GM12878 (cell line): ENCODE data around the gene STARD10. TPM values are rescaled to one million over a fixed set of nuclear protein-coding genes. Genes with fewer than 3 reads are reported as not detected.

Experiments
- BCL11A ChIP-seq: IDR thresholded peaks from 2 replicates; pipeline ENCODE4 v1.6.1; 2011; ENCODE audit warnings: low read depth, low read length
- KDM1A ChIP-seq: fragments of 200-600 bp; sonication (generic); IDR thresholded peaks from 2 replicates; pipeline ENCODE4 v1.6.1; 2016; ENCODE audit warnings: borderline replicate concordance
- RELB ChIP-seq: fragments of 450-650 bp; IDR thresholded peaks from 2 replicates; pipeline ENCODE4 v1.6.1; 2017; ENCODE audit warnings: low read depth, mild to moderate bottlenecking, moderate library complexity
- TARDBP ChIP-seq: IDR thresholded peaks from 2 replicates; pipeline ENCODE4 v1.6.1; 2016; ENCODE audit warnings: borderline replicate concordance
- ZNF592 ChIP-seq: fragments of 450-650 bp; IDR thresholded peaks from 2 replicates; pipeline ENCODE4 v1.6.1; 2017; ENCODE audit warnings: mild to moderate bottlenecking, moderate library complexity
- polyA plus RNA-seq, 11 experiments: library from polyadenylated mRNA; depleted of rRNA in 4 of 11; unstranded in 6 of 11; stranded (reverse) in 5 of 11; fragments of >200 nt; fragmentation: Nextera tagmentation in 4 of 11; fragmentation: Illumina TruSeq in 1 of 11; extraction: Ambion mirVana in 4 of 11; extraction: Trizol in 1 of 11; gene quantifications; 1 replicate in 1 of 11; 2 replicates in 10 of 11; pipeline versions ENCODE4 v1.2.1 to v1.2.3, GENCODE V29; 2011 to 2016; ENCODE audit warnings: inconsistent platforms in 2 of 11, missing spikeins in 2 of 11, low read depth in 1 of 11
- total RNA-seq, 4 experiments: library from RNA; depleted of rRNA in 3 of 4; stranded (reverse); fragments of >200 nt in 3 of 4; fragmentation: Illumina TruSeq in 1 of 4; extraction: Trizol in 1 of 4; gene quantifications; 2 replicates each; pipeline versions ENCODE4 v1.2.1 to v1.2.3, GENCODE V29; 2013 to 2021
- TF ChIP-seq, protein P1 (sequence below): IDR thresholded peaks from 2 replicates; pipeline ENCODE4 v1.6.1; 2012; ENCODE audit warnings: mild to moderate bottlenecking, low read depth, low read length

STARD10 gene
- total and polyA plus RNA-seq, 10 of the 15 experiments (the other 5 are each of a cell fraction or from before 2014, with no cell fraction given): 0.15 to 43.2 (median 23.1) TPM

- TF ChIP-seq ZNF592: no peak
- TF ChIP-seq TARDBP: no peak
- no peak for TF ChIP-seq KDM1A
- peak; percentile 72 for TF ChIP-seq RELB
- TF ChIP-seq, protein P1, sequence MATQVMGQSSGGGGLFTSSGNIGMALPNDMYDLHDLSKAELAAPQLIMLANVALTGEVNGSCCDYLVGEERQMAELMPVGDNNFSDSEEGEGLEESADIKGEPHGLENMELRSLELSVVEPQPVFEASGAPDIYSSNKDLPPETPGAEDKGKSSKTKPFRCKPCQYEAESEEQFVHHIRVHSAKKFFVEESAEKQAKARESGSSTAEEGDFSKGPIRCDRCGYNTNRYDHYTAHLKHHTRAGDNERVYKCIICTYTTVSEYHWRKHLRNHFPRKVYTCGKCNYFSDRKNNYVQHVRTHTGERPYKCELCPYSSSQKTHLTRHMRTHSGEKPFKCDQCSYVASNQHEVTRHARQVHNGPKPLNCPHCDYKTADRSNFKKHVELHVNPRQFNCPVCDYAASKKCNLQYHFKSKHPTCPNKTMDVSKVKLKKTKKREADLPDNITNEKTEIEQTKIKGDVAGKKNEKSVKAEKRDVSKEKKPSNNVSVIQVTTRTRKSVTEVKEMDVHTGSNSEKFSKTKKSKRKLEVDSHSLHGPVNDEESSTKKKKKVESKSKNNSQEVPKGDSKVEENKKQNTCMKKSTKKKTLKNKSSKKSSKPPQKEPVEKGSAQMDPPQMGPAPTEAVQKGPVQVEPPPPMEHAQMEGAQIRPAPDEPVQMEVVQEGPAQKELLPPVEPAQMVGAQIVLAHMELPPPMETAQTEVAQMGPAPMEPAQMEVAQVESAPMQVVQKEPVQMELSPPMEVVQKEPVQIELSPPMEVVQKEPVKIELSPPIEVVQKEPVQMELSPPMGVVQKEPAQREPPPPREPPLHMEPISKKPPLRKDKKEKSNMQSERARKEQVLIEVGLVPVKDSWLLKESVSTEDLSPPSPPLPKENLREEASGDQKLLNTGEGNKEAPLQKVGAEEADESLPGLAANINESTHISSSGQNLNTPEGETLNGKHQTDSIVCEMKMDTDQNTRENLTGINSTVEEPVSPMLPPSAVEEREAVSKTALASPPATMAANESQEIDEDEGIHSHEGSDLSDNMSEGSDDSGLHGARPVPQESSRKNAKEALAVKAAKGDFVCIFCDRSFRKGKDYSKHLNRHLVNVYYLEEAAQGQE: no peak
- TF ChIP-seq BCL11A: 0 out of 2 replicates have a peak, but pooled peaks have one; percentile 22
- TF ChIP-seq, all 136 proteins: peak for 18
Measured at GRCh38 chr11:72762641-72763304, 31.1 kb downstream of the STARD10 start (continued).
